ENCODE results near the gene TMEM100.

GRCh38 chr17:55706808-55707773 lies 15.6 kb downstream of the TMEM100 start:
- TF ChIP-seq POLR2A (IDR thresholded peaks at IDR 0.05; ENCODE audit: low read length) (no peak), GATA1 (IDR thresholded peaks at IDR 0.05; ENCODE audit: low read depth, low read length) (no peak)

Measured in erythroblast (primary cell).